Stimulated activated naive CD4-positive, alpha-beta T cell (primary cell): Measurements from ENCODE around the gene TTN.

Experiments
- DNase-seq, 6 experiments: peaks; one replicate each; lab custom pipeline; 2025; lab: John Stamatoyannopoulos, UW

Gene TTN

GRCh38 chr2:178811901-178812300, 4.7 kb upstream of the TTN start:
- no peak for DNase-seq

- DNase-seq: no peak
These were observed 3.8 kb upstream of the TTN start for GRCh38 chr2:178811045-178811444.

- no peak for DNase-seq
These were observed 3.2 kb upstream of the TTN start for GRCh38 chr2:178810422-178810821.

GRCh38 chr2:178806543-178806942, 680 bp downstream of the TTN start:
- no peak for DNase-seq

GRCh38 chr2:178805457-178805856, 1.8 kb downstream of the TTN start:
- no peak for DNase-seq

GRCh38 chr2:178804791-178805190, 2.4 kb downstream of the TTN start:
- DNase-seq: no peak

- no peak for DNase-seq
These were observed 6.7 kb downstream of the TTN start for GRCh38 chr2:178800510-178800909.

- DNase-seq: no peak
These were observed 7.9 kb downstream of the TTN start for GRCh38 chr2:178799305-178799704.

GRCh38 chr2:178796079-178796677, 11.0 kb downstream of the TTN start:
- DNase-seq: peak in 2 of 6 experiments; percentile 20 to 41

- DNase-seq: no peak
These were observed 19.3 kb downstream of the TTN start for GRCh38 chr2:178787934-178788333.

GRCh38 chr2:178787155-178787554, 20.1 kb downstream of the TTN start:
- no peak for DNase-seq

- DNase-seq: no peak
These were observed 23.3 kb downstream of the TTN start for GRCh38 chr2:178783889-178784288.

- DNase-seq: no peak
These were observed 25.0 kb downstream of the TTN start for GRCh38 chr2:178782236-178782635.

- no peak for DNase-seq
These were observed 29.6 kb downstream of the TTN start for GRCh38 chr2:178777577-178777976.

- DNase-seq: no peak
These were observed 30.5 kb downstream of the TTN start for GRCh38 chr2:178776751-178777150.

- no peak for DNase-seq
These were observed 31.2 kb downstream of the TTN start for GRCh38 chr2:178775975-178776374.

GRCh38 chr2:178770518-178770917, 36.7 kb downstream of the TTN start:
- DNase-seq: no peak

GRCh38 chr2:178767094-178768060, 39.8 kb downstream of the TTN start:
- no peak for DNase-seq

- no peak for DNase-seq
These were observed 43.1 kb downstream of the TTN start for GRCh38 chr2:178764097-178764496.

GRCh38 chr2:178761759-178762371, 45.4 kb downstream of the TTN start:
- DNase-seq: peak in 2 of 6 experiments; percentile 27 to 37

GRCh38 chr2:178756843-178757242, 50.4 kb downstream of the TTN start:
- no peak for DNase-seq

- DNase-seq: no peak
These were observed 50.9 kb downstream of the TTN start for GRCh38 chr2:178756343-178756742.

GRCh38 chr2:178747767-178748166, 59.5 kb downstream of the TTN start:
- DNase-seq: no peak
